Spleen (tissue), 11 donors: ENCODE measurements around the gene STXBP4. TPM values are rescaled to one million over a fixed set of nuclear protein-coding genes. Genes with fewer than 3 reads are reported as not detected.

Source experiments
- DNase-seq: peaks from one replicate; pipeline ENCODE4 v3.0.0-alpha.2; 2020
- H3K27ac ChIP-seq, 8 donors: fragments of 200-600 bp; sonication (generic) in 7 of 8; 1 replicate in 4 of 8; 2 replicates in 4 of 8; pipeline versions ENCODE4 v1.5.0 to v1.8.0; 2016 to 2021; ENCODE audit warnings: inconsistent platforms in 4 of 8, mild to moderate bottlenecking in 4 of 8, moderate library complexity in 1 of 8
- H3K27me3 ChIP-seq, 7 donors: fragments of 200-600 bp; sonication (generic) in 6 of 7; replicated peaks in 1 of 7; 1 replicate in 4 of 7; 2 replicates in 3 of 7; pipeline versions ENCODE4 v1.5.0 to v1.8.0; 2016 to 2021; ENCODE audit warnings: inconsistent platforms in 3 of 7, mild to moderate bottlenecking in 1 of 7
- H3K36me3 ChIP-seq, 6 donors: fragments of 200-600 bp; sonication (generic) in 5 of 6; 1 replicate in 4 of 6; 2 replicates in 2 of 6; pipeline versions ENCODE4 v1.5.0 to v1.8.0; 2016 to 2021; ENCODE audit warnings: inconsistent platforms in 2 of 6
- H3K4me1 ChIP-seq, 6 donors: fragments of 200-600 bp; sonication (generic) in 5 of 6; 1 replicate in 3 of 6; 2 replicates in 3 of 6; pipeline versions ENCODE4 v1.5.0 to v1.8.0; 2016 to 2021; ENCODE audit warnings: inconsistent platforms in 3 of 6
- H3K4me3 ChIP-seq, 8 donors: fragments of 200-600 bp; sonication (generic) in 7 of 8; 1 replicate in 4 of 8; 2 replicates in 4 of 8; pipeline versions ENCODE4 v1.5.0 to v1.8.0; 2016 to 2021; ENCODE audit warnings: inconsistent platforms in 4 of 8, mild to moderate bottlenecking in 4 of 8, moderate library complexity in 2 of 8
- H3K9me3 ChIP-seq, 8 donors: fragments of 200-600 bp; sonication (generic) in 7 of 8; 1 replicate in 4 of 8; 2 replicates in 4 of 8; pipeline versions ENCODE4 v1.5.0 to v1.8.0; 2016 to 2021; ENCODE audit warnings: inconsistent platforms in 4 of 8
- POLR2A ChIP-seq, 3 donors: fragments of 450-650 bp; IDR thresholded peaks; one replicate each; pipeline ENCODE4 v1.5.1; 2017; ENCODE audit warnings: antibody characterized with exemption in 3 of 3, mild to moderate bottlenecking in 1 of 3
- POLR2AphosphoS5 ChIP-seq, 3 donors: sonication (generic); formaldehyde crosslinking; IDR thresholded peaks; one replicate each; pipeline ENCODE4 v1.5.1; 2017; ENCODE audit warnings: antibody characterized with exemption in 3 of 3
- WGBS, 5 donors: extraction: QIAGEN DNeasy Blood & Tissue Kit in 3 of 5; methylation state at CpG; one replicate each; pipeline versions ENCODE4 v1.1.5 to v1.1.7; 2013 to 2018; 5-methylcytosine and 5-hydroxymethylcytosine counted together
- intact Hi-C: fragments of 100-400 bp; cut with DNase I; formaldehyde crosslinking; loops from one replicate; pipeline ENCODE4 v1.15.0; 2023; ENCODE audit warnings: low total_unique reads
- polyA plus RNA-seq, 3 donors: library from polyadenylated mRNA; stranded (reverse); fragments of 200-250 nt; gene quantifications; one replicate each; pipeline ENCODE4 v1.2.1, GENCODE V29; 2013
- total RNA-seq, 7 donors: library from RNA; depleted of rRNA in 3 of 7; stranded (reverse); fragments of >200 nt in 3 of 7; fragmentation: NEBNext Ultra II Directional in 4 of 7; extraction: Animal tissue kit (Norgen Biotek cat#: 25700) in 4 of 7; gene quantifications; one replicate each; pipeline versions ENCODE4 v1.1.0 to v1.2.1, GENCODE V29; 2016 to 2021
- TF ChIP-seq, protein P1 (sequence below), 11 experiments: fragments of 200-600 bp in 7 of 11; fragments of 450-650 bp in 4 of 11; sonication (generic) in 4 of 11; IDR thresholded peaks in 8 of 11; conservative IDR thresholded peaks in 3 of 11; 1 replicate in 7 of 11; 2 replicates in 4 of 11; pipeline versions ENCODE4 v1.4.0 to v1.8.0; 2016 to 2021; ENCODE audit warnings: antibody characterized with exemption in 11 of 11, inconsistent platforms in 4 of 11, mild to moderate bottlenecking in 1 of 11
- donor health status: healthy with polysubstance abuse.
- donor health status: DM: no; HTN: no; CAD: no; lungs with moderate emphysema.
- donor health status: DM: no; HTN: no; CAD: no.
- donor health status: Bipolar disorder and iron deficiency.
- donor health status: healthy.
- donor health status: DM: no; HTN: no; CAD: no.
- donor health status: DM: yes; HTN: yes; CAD: no.

Gene STXBP4
- total and polyA plus RNA-seq, 10 donors: 0.67 to 45.5 (median 7.3) TPM

DNA sequence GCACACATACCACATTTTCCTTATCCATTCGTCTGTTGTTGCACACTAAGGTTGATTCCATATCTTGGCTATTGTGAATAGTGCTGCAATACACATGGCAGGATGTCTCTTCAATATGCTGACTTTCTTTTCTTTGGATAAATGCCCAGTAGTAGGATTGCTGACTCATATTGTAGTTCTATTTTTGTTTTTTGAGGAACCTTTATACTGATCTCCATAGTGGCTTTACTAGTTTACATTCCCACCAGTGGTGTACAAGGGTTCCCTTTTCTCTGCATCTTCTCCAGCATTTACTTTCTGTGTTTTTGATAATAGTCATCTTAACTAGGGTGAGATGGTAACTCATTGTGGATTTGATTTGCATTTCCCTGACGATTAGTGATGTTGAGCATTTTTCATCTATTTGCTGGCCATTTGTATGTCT lies 118.1 kb downstream of the STXBP4 start:
- H3K27me3 ChIP-seq: no peaks in the 10 kb centered on the region
- no peak for DNase-seq
- H3K9me3 ChIP-seq: no peaks in the 10 kb centered on the region
- intact Hi-C loops: no loop called here
- H3K36me3 ChIP-seq: peaks cover 0 to 28% (median 2%) of the 10 kb centered on the region in 6 donors
- H3K27ac ChIP-seq: no peak overlapping the region
- no peak overlapping the region for H3K4me3 ChIP-seq
- WGBS, 5 donors: 41 to 54% (median 46%) methylated on average over 2 of the region's 2 CpGs
- peaks cover 0 to 5% (median 0%) of the 10 kb centered on the region in 6 donors for H3K4me1 ChIP-seq
- TF ChIP-seq POLR2AphosphoS5 (IDR thresholded peaks at IDR 0.05) (no peak), POLR2A (IDR thresholded peaks at IDR 0.05) (no peak)
- TF ChIP-seq, protein P1, sequence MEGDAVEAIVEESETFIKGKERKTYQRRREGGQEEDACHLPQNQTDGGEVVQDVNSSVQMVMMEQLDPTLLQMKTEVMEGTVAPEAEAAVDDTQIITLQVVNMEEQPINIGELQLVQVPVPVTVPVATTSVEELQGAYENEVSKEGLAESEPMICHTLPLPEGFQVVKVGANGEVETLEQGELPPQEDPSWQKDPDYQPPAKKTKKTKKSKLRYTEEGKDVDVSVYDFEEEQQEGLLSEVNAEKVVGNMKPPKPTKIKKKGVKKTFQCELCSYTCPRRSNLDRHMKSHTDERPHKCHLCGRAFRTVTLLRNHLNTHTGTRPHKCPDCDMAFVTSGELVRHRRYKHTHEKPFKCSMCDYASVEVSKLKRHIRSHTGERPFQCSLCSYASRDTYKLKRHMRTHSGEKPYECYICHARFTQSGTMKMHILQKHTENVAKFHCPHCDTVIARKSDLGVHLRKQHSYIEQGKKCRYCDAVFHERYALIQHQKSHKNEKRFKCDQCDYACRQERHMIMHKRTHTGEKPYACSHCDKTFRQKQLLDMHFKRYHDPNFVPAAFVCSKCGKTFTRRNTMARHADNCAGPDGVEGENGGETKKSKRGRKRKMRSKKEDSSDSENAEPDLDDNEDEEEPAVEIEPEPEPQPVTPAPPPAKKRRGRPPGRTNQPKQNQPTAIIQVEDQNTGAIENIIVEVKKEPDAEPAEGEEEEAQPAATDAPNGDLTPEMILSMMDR (IDR thresholded peaks at IDR 0.05 in 8 of 11, conservative IDR thresholded peaks at IDR 0.05 in 3 of 11): no peak

- no peak overlapping the region for H3K4me3 ChIP-seq
- WGBS, 5 donors: 75 to 91% (median 82%) methylated on average over 2 of the region's 2 CpGs
- intact Hi-C loops: no loop called here
Measured at GRCh38 chr17:55089256-55089655, 120.7 kb downstream of the STXBP4 start.

GRCh38 chr17:55090079-55090492 lies 121.5 kb downstream of the STXBP4 start:
- 29 to 56% (median 39%) methylated on average over 3 of the region's 3 CpGs for WGBS, 5 donors
- H3K27ac ChIP-seq: no peak overlapping the region
- DNase-seq: no peak
- H3K4me1 ChIP-seq: peaks cover 0 to 5% (median 0%) of the 10 kb centered on the region in 6 donors
- TF ChIP-seq POLR2A (IDR thresholded peaks at IDR 0.05) (no peak), POLR2AphosphoS5 (IDR thresholded peaks at IDR 0.05) (no peak)
- TF ChIP-seq, protein P1 (IDR thresholded peaks at IDR 0.05 in 8 of 11, conservative IDR thresholded peaks at IDR 0.05 in 3 of 11): no peak
- no peaks in the 10 kb centered on the region for H3K9me3 ChIP-seq
- H3K4me3 ChIP-seq: no peak overlapping the region
- H3K27me3 ChIP-seq: no peaks in the 10 kb centered on the region
- H3K36me3 ChIP-seq: peaks cover 0 to 9% (median 0%) of the 10 kb centered on the region in 6 donors
- intact Hi-C loops: no loop called here

More at GRCh38 chr17:55089256-55089655, 120.7 kb downstream of the STXBP4 start:
- TF ChIP-seq, protein P1 (IDR thresholded peaks at IDR 0.05 in 8 of 11, conservative IDR thresholded peaks at IDR 0.05 in 3 of 11): no peak
- TF ChIP-seq POLR2A (IDR thresholded peaks at IDR 0.05) (no peak), POLR2AphosphoS5 (IDR thresholded peaks at IDR 0.05) (no peak)
- Histone ChIP-seq H3K27me3 (no peaks in the 10 kb centered on the region), H3K4me1 (peaks cover 0 to 5% (median 0%) of the 10 kb centered on the region in 6 donors), H3K9me3 (no peaks in the 10 kb centered on the region), H3K27ac (no peak overlapping the region), H3K36me3 (peaks cover 0 to 9% (median 0%) of the 10 kb centered on the region in 6 donors)
- DNase-seq: no peak

- TF ChIP-seq POLR2A (IDR thresholded peaks at IDR 0.05) (no peak), POLR2AphosphoS5 (IDR thresholded peaks at IDR 0.05) (no peak)
- TF ChIP-seq, protein P1 (IDR thresholded peaks at IDR 0.05 in 8 of 11, conservative IDR thresholded peaks at IDR 0.05 in 3 of 11): no peak
- H3K4me3 ChIP-seq: no peak overlapping the region
- no peak for DNase-seq
- no peaks in the 10 kb centered on the region for H3K9me3 ChIP-seq
- peaks cover 0 to 5% (median 0%) of the 10 kb centered on the region in 6 donors for H3K4me1 ChIP-seq
- intact Hi-C loops: no loop called here
- H3K27ac ChIP-seq: no peak overlapping the region
- H3K27me3 ChIP-seq: no peaks in the 10 kb centered on the region
- 58 to 81% (median 77%) methylated on average over 1 of the region's 1 CpG for WGBS, 5 donors
- peaks cover 0 to 6% (median 0%) of the 10 kb centered on the region in 6 donors for H3K36me3 ChIP-seq
Measured at GRCh38 chr17:55093353-55093752, 124.8 kb downstream of the STXBP4 start.
